HG03039 (cell line): ENCODE results near the gene MANSC1.

ENCODE experiments used
- ATAC-seq: cut with Tn5 transposase; IDR thresholded peaks from one replicate; pipeline ENCODE4 v1.9.1; 2021; ENCODE audit warnings: mild to moderate bottlenecking, moderate library complexity; ENCODE audit not compliant: unreplicated experiment

Gene MANSC1

GRCh38 chr12:12349711-12350665, at the start of gene MANSC1:
TSS of gene MANSC1 (minus strand) at chr12:12350242. CDS start at chr12:12343314, 6,928 bp downstream.
- ATAC-seq, result no peak

DNA sequence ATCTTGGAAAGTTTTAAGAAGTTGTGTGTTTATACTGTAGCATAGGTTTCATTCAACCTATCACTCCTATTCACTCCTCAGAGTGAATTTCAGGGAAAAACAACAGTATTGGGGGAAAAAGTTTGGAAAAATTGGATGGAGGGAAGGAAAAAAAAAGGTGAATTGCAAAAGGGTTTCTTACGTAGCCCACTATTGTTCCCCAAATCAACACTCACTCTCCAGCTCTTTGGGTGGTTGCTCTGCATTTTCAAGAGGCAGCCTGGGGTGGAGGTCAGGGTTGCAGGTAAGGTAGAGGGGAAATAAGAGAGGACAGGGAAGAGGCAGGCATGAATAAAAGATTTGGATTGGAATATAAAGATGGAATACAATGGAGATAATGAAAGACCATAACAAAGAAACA, 49.1 kb upstream of the MANSC1 start:
- ATAC-seq, result no peak

DNA sequence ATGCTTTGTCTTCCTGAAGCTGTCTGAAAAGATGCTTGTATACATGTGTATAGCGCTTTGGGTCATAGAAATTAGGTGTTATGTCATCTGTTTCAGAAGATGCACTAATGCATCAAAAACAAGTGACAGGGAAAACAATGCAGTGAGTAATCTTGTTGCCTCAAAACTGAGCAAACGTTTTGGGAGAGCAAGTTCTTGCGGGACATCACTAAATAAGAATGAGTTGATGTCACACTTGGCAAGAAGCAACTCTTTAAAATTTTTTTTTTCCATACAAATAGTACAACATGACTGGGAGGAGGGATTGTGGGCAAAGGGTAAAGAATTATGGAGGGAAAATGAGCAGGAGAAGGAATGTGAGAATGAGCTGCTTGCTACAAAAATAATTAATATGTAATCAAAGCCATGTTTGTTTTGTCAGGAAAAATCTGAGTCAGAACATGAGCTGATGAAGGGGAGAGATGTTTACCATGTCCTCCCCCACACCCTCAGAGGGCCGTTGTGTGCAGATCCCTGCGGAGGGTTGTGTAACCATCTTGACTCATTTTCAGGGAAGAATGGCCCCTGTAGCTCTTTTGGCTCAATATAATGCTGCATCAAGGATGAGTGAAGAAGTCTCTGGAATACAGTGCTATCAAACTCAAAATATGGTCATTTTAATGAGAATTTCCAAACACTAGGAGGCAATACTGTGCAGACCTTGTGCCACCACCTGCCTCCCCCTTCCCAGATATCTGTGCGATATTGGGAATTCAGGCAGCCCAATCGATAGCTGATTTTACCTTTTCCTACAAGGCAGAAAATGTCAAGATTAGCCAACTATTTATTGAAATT, 48.2 kb upstream of the MANSC1 start:
- ATAC-seq, result no peak

GRCh38 chr12:12397184-12397583, 47.1 kb upstream of the MANSC1 start:
- ATAC-seq, result no peak

DNA sequence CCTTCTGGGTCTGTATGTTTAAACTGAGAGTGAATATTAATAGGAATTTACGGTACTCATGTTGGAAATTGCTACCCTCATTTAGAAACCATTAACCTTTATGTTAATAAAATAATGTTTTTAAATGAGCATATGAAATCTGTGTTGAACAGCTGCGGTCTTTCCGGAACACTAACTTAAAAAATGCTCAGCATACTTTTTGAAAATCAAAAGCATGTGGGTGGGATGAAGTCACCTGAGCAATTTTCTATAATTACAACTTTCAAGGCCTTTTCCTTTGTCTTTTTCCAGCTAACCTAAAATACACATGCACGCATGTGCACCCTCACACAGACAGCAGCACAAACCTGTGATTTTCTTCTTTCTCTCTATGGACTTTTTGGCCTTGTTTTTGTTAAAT, 46.7 kb upstream of the MANSC1 start:
- no peak for ATAC-seq

- no peak for ATAC-seq
These were observed 43.1 kb upstream of the MANSC1 start for GRCh38 chr12:12393171-12393570.

DNA sequence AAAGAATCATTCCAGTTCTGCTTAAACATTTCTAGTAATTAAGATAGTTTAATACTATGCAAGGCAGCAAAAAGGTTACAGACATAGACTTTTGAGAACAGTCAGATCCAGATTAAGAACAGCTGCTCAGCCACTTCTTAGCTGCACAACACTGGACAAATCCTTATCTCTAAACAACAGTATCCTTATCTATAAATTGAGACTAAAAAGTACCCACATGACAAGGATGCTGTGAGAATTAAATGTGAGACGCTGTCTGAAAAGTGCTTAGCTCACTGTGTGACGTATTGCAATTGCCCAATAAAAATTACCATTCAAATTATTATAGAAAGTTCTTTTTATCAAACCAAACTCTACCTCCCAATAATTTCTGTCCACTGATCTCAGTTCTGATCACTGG, 42.4 kb upstream of the MANSC1 start:
- ATAC-seq, result no peak

DNA sequence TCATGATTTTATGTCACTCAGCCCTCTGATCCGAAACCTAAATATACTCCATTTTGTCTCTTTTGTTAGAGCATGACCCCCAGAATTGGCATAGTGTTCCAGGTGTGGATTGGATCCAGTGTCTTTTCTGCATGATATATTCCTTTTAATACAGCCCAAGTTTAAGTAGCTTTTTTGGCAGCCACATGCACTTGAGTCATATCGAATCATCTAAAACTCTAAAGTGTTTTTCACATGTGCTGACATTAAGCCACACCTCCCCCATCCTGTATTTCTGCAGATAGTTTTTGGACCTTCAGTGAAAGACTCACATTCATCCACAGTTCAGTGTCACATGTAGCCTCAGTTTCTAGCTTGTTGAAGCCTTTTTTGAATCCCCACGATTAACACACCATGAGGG, 37.5 kb upstream of the MANSC1 start:
- ATAC-seq, result no peak

GRCh38 chr12:12384571-12385340, 34.7 kb upstream of the MANSC1 start:
- no peak for ATAC-seq

DNA sequence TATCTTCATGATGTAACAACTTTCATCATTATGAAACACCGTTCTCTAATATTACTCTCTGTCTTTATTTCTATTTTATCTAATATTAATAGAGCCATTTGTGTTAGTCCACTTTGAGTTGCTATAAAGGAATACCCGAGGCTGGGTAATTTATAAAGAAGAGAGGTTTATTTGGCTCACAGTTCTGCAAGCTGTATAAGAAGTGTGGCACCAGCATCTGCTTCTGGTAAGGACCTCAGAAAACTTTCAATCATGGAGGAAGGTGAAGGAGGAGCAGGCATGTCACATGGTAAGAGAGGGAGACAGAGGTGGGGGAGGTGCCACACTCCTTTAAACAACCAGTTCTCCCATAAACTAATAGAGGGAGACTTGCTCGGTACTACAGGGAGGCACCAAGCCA, 31.9 kb upstream of the MANSC1 start:
- no peak for ATAC-seq

- ATAC-seq, result no peak
These were observed 31.0 kb upstream of the MANSC1 start for GRCh38 chr12:12380949-12381593.

DNA sequence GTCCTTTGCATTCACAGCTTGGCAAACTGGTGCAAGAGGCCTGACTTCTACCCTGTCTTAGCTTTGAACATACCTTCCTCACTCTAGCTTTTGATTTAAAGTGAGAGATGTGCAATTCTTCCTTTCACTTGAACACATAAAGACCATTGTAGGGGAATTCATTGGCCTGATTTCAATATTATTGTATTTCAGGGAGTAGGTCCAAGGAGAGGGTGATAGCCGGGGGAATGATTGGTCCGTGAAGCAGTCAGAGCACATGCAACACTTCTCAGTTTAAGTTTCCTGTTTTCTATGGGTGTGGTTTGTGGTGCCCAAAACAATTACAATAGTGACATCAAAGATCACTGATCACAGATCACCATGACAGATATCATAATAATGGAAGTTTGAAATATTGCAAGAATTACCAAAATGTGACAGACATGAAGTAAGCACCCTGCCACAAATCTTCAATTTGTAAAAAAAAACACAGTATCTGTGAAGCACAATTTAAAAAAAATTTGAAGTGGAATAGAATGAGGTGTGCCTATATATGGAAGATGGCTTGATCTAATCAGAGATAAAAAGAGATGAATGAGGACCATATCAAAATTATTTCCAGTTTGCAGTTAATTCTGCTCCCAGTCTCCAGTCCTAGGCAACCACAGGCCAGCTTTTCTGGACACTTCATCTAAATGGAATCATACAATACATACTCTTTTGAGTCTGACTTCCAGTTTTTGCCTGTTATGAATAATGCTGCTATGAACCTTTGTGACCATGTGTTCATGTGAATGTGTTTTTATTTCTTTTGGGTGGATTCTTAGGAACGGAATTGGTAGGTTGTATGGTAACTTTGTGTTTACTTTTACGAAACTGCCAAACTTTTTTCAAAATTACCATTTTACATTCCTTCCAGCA, 30.0 kb upstream of the MANSC1 start:
- no peak for ATAC-seq

DNA sequence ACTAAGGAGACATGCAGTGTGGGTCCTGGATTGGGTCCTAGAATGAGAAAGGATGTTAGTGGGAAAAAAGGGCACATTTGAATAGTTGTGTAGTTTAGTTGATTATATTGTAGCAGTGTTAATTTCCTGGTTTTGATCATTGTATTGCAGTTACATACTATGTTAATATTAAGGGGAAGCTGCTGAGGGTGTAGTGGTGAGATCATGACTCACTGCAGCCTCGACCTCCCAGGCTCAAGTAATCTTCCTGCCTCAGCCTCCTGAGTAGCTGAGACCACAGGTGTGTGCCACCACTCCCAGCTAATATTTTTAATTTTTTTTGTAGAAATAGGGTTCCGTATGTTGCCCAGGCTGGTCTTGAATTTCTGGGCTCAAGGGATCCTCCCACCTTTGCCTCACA, 28.6 kb upstream of the MANSC1 start:
- ATAC-seq, result no peak

DNA sequence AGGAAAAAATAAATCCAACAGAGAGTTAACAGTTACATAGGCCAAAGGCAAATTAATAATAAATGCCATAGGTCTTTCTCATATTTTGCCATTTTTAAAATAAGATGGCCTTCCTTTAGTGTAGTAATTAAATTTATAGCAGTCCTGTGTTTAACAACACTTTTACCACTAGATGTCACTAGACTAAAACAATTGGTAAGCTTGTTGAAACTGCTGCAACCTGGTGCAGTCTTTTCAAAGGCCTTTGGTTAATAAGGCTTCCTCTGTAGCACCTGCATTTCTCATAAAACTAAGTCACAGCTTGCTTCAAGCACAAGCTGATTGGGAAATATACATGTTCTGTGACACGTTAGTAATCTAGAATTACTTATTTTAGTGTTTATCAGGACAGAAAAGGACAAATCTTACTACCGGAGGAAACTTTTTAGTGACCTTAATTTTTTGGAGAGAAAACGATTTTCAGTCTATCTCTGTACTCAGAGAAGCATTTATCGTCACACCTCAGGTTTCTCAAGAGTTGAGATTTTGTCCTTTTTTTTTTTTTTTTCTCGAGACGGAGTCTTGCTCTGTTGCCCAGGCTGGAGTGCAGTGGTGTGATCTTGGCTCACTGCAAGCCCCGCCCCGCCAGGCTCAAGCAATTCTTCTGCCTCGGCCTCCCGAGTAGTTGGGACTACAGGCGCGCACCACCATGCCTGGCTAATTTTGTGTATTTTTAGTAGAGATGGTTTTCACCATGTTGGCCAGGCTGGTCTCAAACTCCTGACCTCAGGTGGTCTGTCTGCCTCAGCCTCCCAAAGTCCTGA, 26.8 kb upstream of the MANSC1 start:
- ATAC-seq, result no peak

- ATAC-seq, result no peak
These were observed 23.1 kb upstream of the MANSC1 start for GRCh38 chr12:12372946-12373722.

- no peak for ATAC-seq
These were observed 17.5 kb upstream of the MANSC1 start for GRCh38 chr12:12367482-12367998.

- no peak for ATAC-seq
These were observed 16.8 kb upstream of the MANSC1 start for GRCh38 chr12:12366701-12367481.
